GM21529 (cell line): Measurements from ENCODE around the gene SCO2.
"Not testable (repeated sequence)": the region's sequence is repeated elsewhere in the genome, so short reads cannot be mapped to it uniquely, and the experiment has no call there.

ENCODE experiments used
- ATAC-seq: cut with Tn5 transposase; IDR thresholded peaks from one replicate; pipeline ENCODE4 v1.9.1; 2021; ENCODE audit not compliant: unreplicated experiment

Gene SCO2

DNA sequence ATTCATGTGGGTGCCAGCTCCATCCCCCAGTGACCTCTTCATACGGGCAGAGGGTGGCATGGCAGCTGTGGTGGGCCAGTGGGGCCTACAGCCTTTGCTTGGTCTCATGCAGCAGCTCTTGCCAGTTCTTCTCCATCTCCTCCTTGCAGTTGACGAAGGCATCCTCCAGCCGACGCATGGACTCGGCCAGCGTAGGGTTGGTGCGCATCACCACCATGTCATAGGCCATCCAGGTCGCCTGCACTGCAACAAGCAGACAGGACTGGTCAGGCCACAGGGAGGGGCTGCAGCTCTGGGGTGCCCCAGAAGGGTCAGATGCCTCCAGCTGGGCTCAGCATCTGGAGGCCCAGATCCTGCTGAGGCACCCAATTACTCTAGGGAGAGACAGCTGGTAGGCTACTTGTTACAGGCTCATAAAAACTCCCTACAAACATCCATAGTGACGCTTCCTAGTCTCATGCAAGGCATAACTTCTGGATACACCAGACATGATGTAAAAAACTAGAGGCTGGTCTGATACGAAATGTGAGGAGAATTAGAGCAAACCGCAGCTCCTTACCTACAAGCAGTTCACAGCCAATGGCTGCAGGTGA, 25.9 kb upstream of the SCO2 start:
- no peak for ATAC-seq

GRCh38 chr22:50550395-50550794, 25.0 kb upstream of the SCO2 start:
- ATAC-seq: no peak

DNA sequence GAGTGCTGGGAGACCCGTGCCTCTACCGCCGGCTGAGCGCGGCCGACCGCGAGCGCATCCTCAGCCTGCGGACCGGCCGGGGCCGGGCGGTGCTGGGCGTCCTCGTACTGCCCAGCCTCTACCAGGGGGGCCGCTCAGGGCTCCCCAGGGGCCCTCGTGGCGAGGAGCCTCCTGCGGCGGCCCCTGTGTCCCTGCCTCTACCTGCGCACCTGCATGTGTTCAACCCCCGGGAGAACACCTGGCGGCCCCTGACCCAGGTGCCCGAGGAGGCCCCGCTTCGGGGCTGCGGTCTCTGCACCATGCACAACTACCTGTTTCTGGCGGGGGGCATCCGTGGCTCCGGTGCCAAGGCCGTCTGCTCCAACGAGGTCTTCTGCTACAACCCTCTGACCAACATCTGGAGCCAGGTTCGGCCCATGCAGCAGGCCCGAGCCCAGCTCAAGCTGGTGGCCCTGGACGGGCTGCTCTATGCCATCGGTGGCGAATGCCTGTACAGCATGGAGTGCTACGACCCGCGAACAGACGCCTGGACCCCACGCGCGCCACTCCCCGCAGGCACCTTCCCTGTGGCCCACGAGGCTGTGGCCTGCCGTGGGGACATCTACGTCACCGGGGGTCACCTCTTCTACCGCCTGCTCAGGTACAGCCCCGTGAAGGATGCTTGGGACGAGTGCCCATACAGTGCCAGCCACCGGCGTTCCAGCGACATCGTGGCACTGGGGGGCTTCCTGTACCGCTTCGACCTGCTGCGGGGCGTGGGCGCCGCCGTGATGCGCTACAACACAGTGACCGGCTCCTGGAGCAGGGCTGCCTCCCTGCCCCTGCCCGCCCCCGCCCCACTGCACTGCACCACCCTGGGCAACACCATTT, 23.8 kb upstream of the SCO2 start:
- ATAC-seq: no peak

- no peak for ATAC-seq
Observed at GRCh38 chr22:50548040-50548920, 22.9 kb upstream of the SCO2 start.

GRCh38 chr22:50547263-50547985, 22.0 kb upstream of the SCO2 start:
- ATAC-seq: no peak

DNA sequence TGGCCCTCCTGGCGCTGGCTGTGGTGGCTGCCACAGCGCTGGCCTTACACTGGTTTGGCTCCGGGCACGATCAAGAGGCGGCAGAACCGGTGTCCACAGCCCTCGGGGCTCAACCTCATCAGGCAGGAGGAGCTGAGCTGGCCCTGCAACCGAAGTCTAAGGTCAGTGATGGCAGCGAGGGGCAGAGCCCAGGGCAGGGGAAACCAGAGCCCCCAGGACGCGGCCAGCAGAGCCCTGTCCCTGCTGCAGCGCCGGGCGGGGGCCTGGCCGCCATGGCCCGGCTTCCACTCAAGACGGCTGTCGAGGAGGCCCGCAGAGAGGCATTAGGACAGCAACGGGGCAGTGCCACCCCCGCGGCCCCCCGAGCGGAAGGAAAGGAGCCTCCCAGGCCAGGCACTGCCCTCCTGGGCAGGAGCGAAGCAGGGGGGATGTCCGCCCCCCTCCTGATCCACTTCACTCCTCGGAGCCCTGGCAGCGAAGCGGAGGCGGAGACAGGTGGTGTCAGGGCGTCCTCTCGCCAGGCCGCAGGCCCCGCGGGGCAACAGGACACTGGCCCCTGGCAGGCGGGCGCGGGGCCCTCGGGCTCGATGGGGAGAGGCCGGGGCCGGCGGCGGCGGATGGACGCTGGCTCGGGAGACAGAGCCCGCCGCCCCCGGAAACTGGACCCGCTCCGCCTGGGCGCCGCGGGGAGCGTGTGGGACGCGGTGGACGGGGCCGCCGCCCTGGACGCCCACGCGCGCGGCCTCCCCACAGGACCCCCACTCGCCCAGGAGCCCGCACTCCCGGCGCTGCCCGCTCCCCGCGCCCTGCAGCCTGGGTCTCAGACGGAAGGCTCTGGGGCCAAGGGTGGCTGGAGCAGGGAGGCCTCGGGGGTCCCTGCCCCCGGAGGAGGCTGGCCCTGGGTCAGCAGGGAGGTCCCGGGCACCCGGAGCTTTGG, 21.2 kb upstream of the SCO2 start:
- no peak for ATAC-seq

DNA sequence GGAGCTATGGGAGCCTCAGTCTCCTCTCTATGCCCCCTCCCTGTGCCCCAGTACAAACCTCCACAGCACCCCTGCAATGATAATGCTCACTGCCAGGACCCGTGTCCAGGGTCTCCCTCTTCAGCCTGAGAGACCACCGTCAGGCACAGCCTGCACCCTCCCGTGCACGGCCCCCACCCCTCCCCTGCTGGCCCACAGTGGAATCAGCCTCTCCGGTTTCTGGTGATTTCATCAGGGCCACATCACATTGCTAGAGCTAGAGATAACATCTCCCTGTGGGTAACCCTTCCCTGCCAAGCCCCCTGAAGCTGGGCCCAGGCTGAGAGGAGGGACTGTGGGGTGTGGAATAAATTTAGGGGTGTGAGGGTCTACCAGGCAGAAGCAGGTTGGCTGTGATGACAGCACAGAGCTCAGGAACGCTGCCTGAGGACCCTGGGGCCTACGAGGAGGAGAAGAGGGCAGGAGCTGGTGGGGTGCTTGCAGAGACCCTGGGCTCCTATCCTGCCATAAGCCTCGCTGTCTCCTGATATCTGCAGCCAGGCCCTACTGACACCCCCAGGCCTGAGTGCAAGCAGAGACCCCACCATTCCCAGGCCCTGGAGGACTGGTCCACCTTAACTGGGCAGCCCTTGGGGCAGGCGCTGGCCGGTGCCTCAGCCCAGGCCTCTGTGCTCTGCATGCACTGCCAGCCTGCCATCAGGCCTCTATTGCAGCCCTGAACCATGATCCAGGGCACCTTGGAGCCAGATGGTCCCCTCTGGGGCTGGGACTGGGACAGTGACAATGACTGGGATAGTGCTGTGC, 20.3 kb upstream of the SCO2 start, which contains the start of gene KLHDC7B:
KLHDC7B (plus strand) TSS at position 378 of the 804 bp plus-strand sequence; CDS start at position 723, 345 bp downstream.
- ATAC-seq: no peak

DNA sequence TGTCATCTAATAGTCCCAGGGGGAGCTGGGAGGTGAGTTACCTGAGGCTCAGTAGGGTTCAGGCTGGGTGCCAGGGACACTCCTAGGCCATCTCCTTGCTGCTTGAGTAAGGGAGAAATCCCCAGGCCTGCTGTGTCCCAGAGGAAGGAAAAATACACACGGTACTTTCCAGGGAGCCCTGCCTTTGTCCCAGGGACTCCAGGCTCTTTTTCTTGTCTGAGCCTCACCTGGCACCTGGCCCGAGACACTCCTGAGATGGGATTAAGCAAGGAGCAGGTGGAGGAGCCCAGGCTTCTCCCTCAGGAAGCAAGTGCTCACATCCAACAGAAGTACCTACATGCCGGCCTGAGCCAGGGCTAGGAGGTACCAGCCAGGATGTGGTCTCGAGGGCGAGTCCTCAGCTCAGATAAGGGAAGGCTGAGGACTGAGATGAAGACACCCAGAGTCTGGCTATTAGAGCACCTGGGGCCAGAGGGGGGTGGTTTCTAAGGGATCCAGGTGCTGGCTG, 19.4 kb upstream of the SCO2 start:
- no peak for ATAC-seq

- no peak for ATAC-seq
Observed at GRCh38 chr22:50544078-50544745, 18.8 kb upstream of the SCO2 start.

DNA sequence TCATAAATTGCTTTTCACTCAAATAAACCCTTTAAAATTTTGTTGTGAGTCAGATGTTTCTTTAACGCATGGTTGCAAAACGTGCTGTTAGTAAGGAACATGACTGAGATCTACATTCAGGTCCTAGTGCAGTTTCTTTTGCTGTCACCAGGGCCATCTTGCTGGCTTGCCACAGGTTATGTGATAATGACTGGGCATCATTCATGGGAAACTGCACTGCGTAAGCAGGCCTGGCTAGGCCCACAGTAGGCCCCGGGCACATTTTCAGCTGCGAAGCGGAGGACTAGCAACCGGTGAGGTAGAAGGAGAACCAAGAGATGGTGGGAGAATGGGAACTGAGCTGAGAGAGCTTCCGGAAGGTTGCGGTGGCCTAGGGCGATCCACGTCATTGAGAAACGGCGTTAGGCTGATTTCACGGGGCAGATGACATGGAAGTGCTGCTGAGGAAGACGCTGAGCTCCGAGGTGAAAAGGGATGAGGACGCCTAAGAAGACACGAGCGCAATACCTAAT, 17.1 kb upstream of the SCO2 start:
- ATAC-seq: no peak

DNA sequence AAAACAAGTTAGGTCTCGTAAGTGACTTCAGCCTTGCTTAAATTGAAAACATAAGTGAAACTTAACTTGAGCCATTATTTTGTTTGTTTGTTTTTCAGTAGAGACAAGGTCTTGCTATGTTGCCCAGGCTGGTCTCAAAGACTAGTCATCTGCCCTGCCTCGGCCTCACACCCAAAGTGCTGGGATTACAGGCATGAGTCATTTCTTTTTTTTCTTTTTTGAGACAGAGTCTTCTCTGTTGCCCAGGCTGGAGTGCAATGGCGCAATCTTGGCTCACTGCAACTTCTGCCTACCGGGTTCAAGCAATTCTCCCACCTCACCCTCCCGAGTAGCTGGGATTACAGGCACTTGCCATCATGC, 16.2 kb upstream of the SCO2 start:
- not testable (repeated sequence) for ATAC-seq

- no peak for ATAC-seq
Observed at GRCh38 chr22:50540381-50540780, 15.0 kb upstream of the SCO2 start.

GRCh38 chr22:50537765-50538164, 12.4 kb upstream of the SCO2 start:
- no peak for ATAC-seq

- no peak for ATAC-seq
Observed at GRCh38 chr22:50536226-50536625, 10.8 kb upstream of the SCO2 start.

- no peak for ATAC-seq
Observed at GRCh38 chr22:50535113-50535512, 9.7 kb upstream of the SCO2 start.

DNA sequence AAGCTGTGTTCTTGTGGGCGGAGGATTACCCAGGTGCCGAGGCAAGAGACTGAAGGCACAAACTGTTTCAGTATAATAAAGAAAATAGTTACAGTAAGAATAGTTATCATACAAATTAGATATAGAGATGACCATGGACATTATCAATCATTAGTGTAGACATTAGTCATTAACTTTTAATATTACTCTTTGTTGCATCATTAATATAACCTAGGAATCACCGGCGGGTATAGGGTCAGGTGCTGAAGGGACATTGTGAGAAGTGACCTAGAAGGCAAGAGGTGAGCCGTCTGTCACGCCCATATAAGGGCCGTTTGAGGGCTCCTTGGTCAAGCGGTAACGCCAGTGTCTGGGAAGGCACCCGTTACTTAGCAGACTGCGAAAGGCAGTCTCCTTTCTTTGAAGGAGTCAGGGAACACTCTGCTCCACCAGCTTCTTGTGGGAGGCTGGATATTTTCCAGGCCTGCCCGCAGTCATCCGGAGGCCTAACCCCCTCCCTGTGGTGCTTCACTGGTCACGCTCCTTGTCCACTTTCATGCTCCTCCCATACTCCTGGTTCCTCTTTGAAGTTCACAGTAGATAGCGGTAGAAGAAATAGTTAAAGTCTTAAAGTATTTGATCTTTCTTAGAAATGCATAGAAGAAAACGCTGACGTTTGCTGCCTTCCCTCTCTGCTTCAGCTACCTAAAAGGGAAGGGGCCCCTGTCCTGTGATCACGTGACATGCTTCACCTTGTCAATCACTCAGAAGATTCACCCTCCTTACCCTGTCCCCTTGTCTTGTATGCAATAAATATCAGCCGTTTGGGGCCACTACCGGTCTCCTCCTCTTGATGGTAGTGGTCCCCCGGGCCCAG, 8.7 kb upstream of the SCO2 start:
- ATAC-seq: not testable (repeated sequence)
